GM12878 (cell line): Measurements from ENCODE around the gene LMO3. TPM values are rescaled to one million over a fixed set of nuclear protein-coding genes. Genes with fewer than 3 reads are reported as not detected.

Experiments
- ATAC-seq: fragments of 200-7000 bp; cut with Tn5 transposase; 3 replicates; pipeline ENCODE4 v1.9.1; 2020; ENCODE audit warnings: mild to moderate bottlenecking, moderate library complexity
- BruUV-seq: library from RNA; stranded (reverse); fragments of 400-500 nt; replicated peaks from 2 replicates; lab custom pipeline; 2021; lab: Mats Ljungman, UMichigan
- CTCF ChIA-PET: fragments of 300-600 bp; sonication (Branson Sonifier 250); formaldehyde crosslinking; extraction: SDS; loops from one replicate; lab custom pipeline; 2021; ENCODE audit warnings: inconsistent platforms; lab: Yijun Ruan, JAX
- POLR2A ChIA-PET: fragments of 350-600 bp; formaldehyde crosslinking; extraction: SDS; loops from one replicate; lab custom pipeline; 2021; ENCODE audit warnings: inconsistent platforms; lab: Charles Lee
- RAD21 ChIA-PET: fragments of 300-600 bp; sonication (Branson Sonifier 250); formaldehyde crosslinking; loops from one replicate; lab custom pipeline; 2023; ENCODE audit warnings: antibody characterized with exemption; ENCODE audit not compliant: unreplicated experiment; lab: Charles Lee
- SMC1A ChIA-PET: fragments of 300-600 bp; sonication (Branson Sonifier 250); formaldehyde crosslinking; loops from one replicate; lab custom pipeline; 2023; ENCODE audit not compliant: unreplicated experiment, uncharacterized antibody; lab: Charles Lee
- DNase-seq: peaks from one replicate; pipeline ENCODE4 v3.0.0-alpha.2; 2011; ENCODE audit warnings: low read depth, low spot score
- FAIRE-seq: peaks from 3 replicates; lab custom pipeline; 2011; peaks lifted over from hg19 to GRCh38; lab: Jason Lieb, UNC
- H2AFZ ChIP-seq: 2 replicates; pipeline ENCODE4 v1.6.0; 2011; ENCODE audit warnings: low read depth, low read length, control low read depth; ENCODE audit not compliant: control insufficient read depth
- H3K27ac ChIP-seq: 2 replicates; pipeline ENCODE4 v1.5.1; 2011; ENCODE audit warnings: control low read depth; ENCODE audit not compliant: control insufficient read depth, insufficient read depth
- H3K27me3 ChIP-seq, 2 experiments: replicated peaks in 1 of 2; 2 replicates each; pipeline versions ENCODE4 v1.6.0 to v1.6.1; 2011; ENCODE audit warnings: low read length in 1 of 2; ENCODE audit not compliant: control insufficient read depth in 2 of 2, insufficient read depth in 2 of 2
- H3K36me3 ChIP-seq, 2 experiments: 2 replicates each; pipeline ENCODE4 v1.5.1; 2011; ENCODE audit warnings: low read length in 1 of 2; ENCODE audit not compliant: control insufficient read depth in 2 of 2, insufficient read depth in 2 of 2
- H3K4me1 ChIP-seq: 2 replicates; pipeline ENCODE4 v1.6.1; 2011; ENCODE audit warnings: mild to moderate bottlenecking, low read length, moderate library complexity, mixed read lengths; ENCODE audit not compliant: control insufficient read depth, insufficient read depth
- H3K4me2 ChIP-seq: 2 replicates; pipeline ENCODE4 v1.6.0; 2011; ENCODE audit warnings: control low read depth; ENCODE audit not compliant: control insufficient read depth, insufficient read depth
- H3K4me3 ChIP-seq: fragments of 200-600 bp; sonication (generic); 2 replicates; pipeline ENCODE4 v1.5.1; 2016
- H3K79me2 ChIP-seq: 2 replicates; pipeline ENCODE4 v1.6.0; 2011; ENCODE audit warnings: low read length; ENCODE audit not compliant: control insufficient read depth, insufficient read depth
- H3K9ac ChIP-seq: 2 replicates; pipeline ENCODE4 v1.8.0; 2011; ENCODE audit warnings: low read length, control low read depth, mixed read lengths; ENCODE audit not compliant: control insufficient read depth, insufficient read depth
- H3K9me3 ChIP-seq: replicated peaks from 3 replicates; pipeline ENCODE4 v1.5.1; 2011; ENCODE audit warnings: mild to moderate bottlenecking, low read length; ENCODE audit not compliant: control insufficient read depth, insufficient read depth
- H4K20me1 ChIP-seq: 2 replicates; pipeline ENCODE4 v1.6.0; 2011; ENCODE audit not compliant: control insufficient read depth, insufficient read depth
- ATF7 ChIP-seq: fragments of 450-650 bp; IDR thresholded peaks from 2 replicates; pipeline ENCODE4 v1.6.1; 2016; ENCODE audit warnings: low read depth, mild to moderate bottlenecking
- BRCA1 ChIP-seq: IDR thresholded peaks from 2 replicates; pipeline ENCODE4 v1.6.1; 2011; ENCODE audit warnings: low read depth, low read length, improper control_type of control experiment
- DPF2 ChIP-seq: fragments of 450-650 bp; IDR thresholded peaks from 2 replicates; pipeline ENCODE4 v1.6.1; 2017; ENCODE audit warnings: mild to moderate bottlenecking
- EP300 ChIP-seq, 2 experiments: fragments of 150-350 bp in 1 of 2; IDR thresholded peaks; 2 replicates each; pipeline ENCODE4 v1.6.1; 2011 to 2012; ENCODE audit warnings: low read depth in 2 of 2, low read length in 2 of 2, borderline replicate concordance in 1 of 2, improper control_type of control experiment in 1 of 2, inconsistent platforms in 1 of 2; ENCODE audit not compliant: control insufficient read depth in 1 of 2
- HDAC6 ChIP-seq: fragments of 200-600 bp; sonication (generic); IDR thresholded peaks from one replicate; pipeline ENCODE4 v1.8.0; 2017; ENCODE audit warnings: antibody characterized with exemption; ENCODE audit not compliant: unreplicated experiment
- IKZF1 ChIP-seq: fragments of 450-650 bp; conservative IDR thresholded peaks from 2 replicates; pipeline ENCODE4 v1.6.1; 2017; ENCODE audit warnings: antibody characterized with exemption, mild to moderate bottlenecking
- IKZF2 ChIP-seq, 2 experiments: fragments of 450-650 bp; IDR thresholded peaks; 2 replicates each; pipeline ENCODE4 v1.6.1; 2017; ENCODE audit warnings: mild to moderate bottlenecking in 2 of 2, moderate library complexity in 2 of 2
- JUNB ChIP-seq: IDR thresholded peaks from 2 replicates; pipeline ENCODE4 v1.6.1; 2016; ENCODE audit warnings: antibody characterized with exemption, mild to moderate bottlenecking
- MEF2A ChIP-seq: IDR thresholded peaks from 2 replicates; pipeline ENCODE4 v1.6.1; 2011; ENCODE audit warnings: low read depth, mild to moderate bottlenecking, low read length, moderate library complexity; ENCODE audit not compliant: insufficient read depth
- MEF2B ChIP-seq: fragments of 450-650 bp; IDR thresholded peaks from 2 replicates; pipeline ENCODE4 v1.6.1; 2018; ENCODE audit warnings: mild to moderate bottlenecking, moderate library complexity; ENCODE audit not compliant: partially characterized antibody, poor library complexity, severe bottlenecking
- MTA2 ChIP-seq: fragments of 450-650 bp; IDR thresholded peaks from 2 replicates; pipeline ENCODE4 v1.6.1; 2016; ENCODE audit warnings: low read depth, mild to moderate bottlenecking, moderate library complexity
- RFX5 ChIP-seq: IDR thresholded peaks from 2 replicates; pipeline ENCODE4 v1.6.1; 2011; ENCODE audit warnings: low read depth, low read length, improper control_type of control experiment
- ZNF24 ChIP-seq: fragments of 450-650 bp; IDR thresholded peaks from 2 replicates; pipeline ENCODE4 v1.6.1; 2017; ENCODE audit warnings: antibody characterized with exemption, mild to moderate bottlenecking
- ZNF384 ChIP-seq: IDR thresholded peaks from 2 replicates; pipeline ENCODE4 v1.6.1; 2012; ENCODE audit warnings: low read depth, mild to moderate bottlenecking, low read length, improper control_type of control experiment, borderline replicate concordance
- WGBS: methylation state at CpG from one replicate; pipeline ENCODE4 v1.1.6; 2016; ENCODE audit warnings: low lambda C conversion rate; ENCODE audit not compliant: insufficient replicate concordance, insufficient coverage; ENCODE audit errors: missing lambda C conversion rate; 5-methylcytosine and 5-hydroxymethylcytosine counted together
- in situ Hi-C: fragments of 300-500 bp; cut with MboI; formaldehyde crosslinking; loops from 9 replicates; pipeline ENCODE4 v1.14.3; 2018; ENCODE audit warnings: mixed read lengths
- intact Hi-C: fragments of 100-400 bp; cut with micrococcal nuclease; formaldehyde crosslinking; loops from one replicate; pipeline ENCODE4 v1.14.2; 2022; ENCODE audit not compliant: unreplicated experiment
- polyA plus RNA-seq, 11 experiments: library from polyadenylated mRNA; depleted of rRNA in 4 of 11; unstranded in 6 of 11; stranded (reverse) in 5 of 11; fragments of >200 nt; fragmentation: Nextera tagmentation in 4 of 11; fragmentation: Illumina TruSeq in 1 of 11; extraction: Ambion mirVana in 4 of 11; extraction: Trizol in 1 of 11; gene quantifications; 1 replicate in 1 of 11; 2 replicates in 10 of 11; pipeline versions ENCODE4 v1.2.1 to v1.2.3, GENCODE V29; 2011 to 2016; ENCODE audit warnings: inconsistent platforms in 2 of 11, missing spikeins in 2 of 11, low read depth in 1 of 11
- total RNA-seq, 4 experiments: library from RNA; depleted of rRNA in 3 of 4; stranded (reverse); fragments of >200 nt in 3 of 4; fragmentation: Illumina TruSeq in 1 of 4; extraction: Trizol in 1 of 4; gene quantifications; 2 replicates each; pipeline versions ENCODE4 v1.2.1 to v1.2.3, GENCODE V29; 2013 to 2021
- TF ChIP-seq, protein P1 (sequence below): fragments of 450-650 bp; conservative IDR thresholded peaks from 2 replicates; pipeline ENCODE4 v1.6.1; 2017; ENCODE audit warnings: mild to moderate bottlenecking, moderate library complexity
- TF ChIP-seq, protein P2 (sequence below): IDR thresholded peaks from 2 replicates; pipeline ENCODE4 v1.6.1; 2011; ENCODE audit warnings: low read depth, mild to moderate bottlenecking, low read length, moderate library complexity, borderline replicate concordance; ENCODE audit errors: extremely low read depth
- TF ChIP-seq, protein P3 (sequence below): fragments of 450-650 bp; IDR thresholded peaks from 2 replicates; pipeline ENCODE4 v1.6.1; 2017; ENCODE audit warnings: low read depth, mild to moderate bottlenecking, moderate library complexity

Gene LMO3
- total and polyA plus RNA-seq, 10 of the 15 experiments (the other 5 are each of a cell fraction or from before 2014, with no cell fraction given): 1.6 to 13.5 (median 1.9) TPM

DNA sequence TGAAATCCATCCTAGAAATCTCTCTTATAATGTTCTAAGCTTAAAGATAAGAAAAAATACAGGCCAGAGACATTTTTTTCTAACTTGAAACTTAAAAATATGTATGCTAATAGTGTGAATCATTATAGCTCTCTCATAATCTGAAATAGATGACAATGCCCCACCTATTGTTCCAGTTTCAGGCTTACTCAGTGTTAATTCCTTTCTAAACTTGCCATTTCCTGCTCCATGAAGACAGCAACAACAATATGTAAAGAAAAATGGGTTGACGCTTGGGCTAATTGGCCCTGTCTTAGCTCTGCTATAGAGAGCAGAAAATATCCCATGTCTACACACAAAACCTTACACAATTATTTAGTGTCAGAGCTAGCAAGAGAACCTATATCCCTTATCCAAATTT, 37.1 kb downstream of the LMO3 start:
- POLR2A ChIA-PET: interaction anchor here (0.6 kb wide), 1 partner anchor 9 kb away, joined by 3 read pairs; no protein-coding TSS in a partner anchor

More for the DNA sequence above, 37.1 kb downstream of the LMO3 start:
- 83% methylated on average over 1 of the region's 1 CpG for WGBS
- H3K36me3 ChIP-seq: no peaks in the 10 kb centered on the region
- no peak overlapping the region for H3K4me2 ChIP-seq
- TF ChIP-seq IKZF2 (IDR thresholded peaks at IDR 0.05) (peak; percentile 63 to 72), MEF2A (0 out of 2 replicates have a peak, but pooled peaks have one; percentile 34), EP300 (IDR thresholded peaks at IDR 0.05; ENCODE audit: borderline replicate concordance in 1 of 2, control insufficient read depth in 1 of 2, low read depth in 2 of 2, low read length in 2 of 2) (0 out of 4 replicates have a peak, but pooled peaks of 1 of the 2 experiments have one; percentile 22), MEF2B (peak; percentile 58), RFX5 (no peak), MTA2 (peak; percentile 78; the same call in 1 of the 2 replicates), ATF7 (peak; percentile 51; the same call in 1 of the 2 replicates), HDAC6 (no peak), BRCA1 (no peak), JUNB (peak; percentile 46; the same call in 1 of the 2 replicates), DPF2 (0 out of 2 replicates have a peak, but pooled peaks have one; percentile 36), ZNF24 (0 out of 2 replicates have a peak, but pooled peaks have one; percentile 52), IKZF1 (peak; percentile 65), ZNF384 (no peak)
- TF ChIP-seq, protein P1, sequence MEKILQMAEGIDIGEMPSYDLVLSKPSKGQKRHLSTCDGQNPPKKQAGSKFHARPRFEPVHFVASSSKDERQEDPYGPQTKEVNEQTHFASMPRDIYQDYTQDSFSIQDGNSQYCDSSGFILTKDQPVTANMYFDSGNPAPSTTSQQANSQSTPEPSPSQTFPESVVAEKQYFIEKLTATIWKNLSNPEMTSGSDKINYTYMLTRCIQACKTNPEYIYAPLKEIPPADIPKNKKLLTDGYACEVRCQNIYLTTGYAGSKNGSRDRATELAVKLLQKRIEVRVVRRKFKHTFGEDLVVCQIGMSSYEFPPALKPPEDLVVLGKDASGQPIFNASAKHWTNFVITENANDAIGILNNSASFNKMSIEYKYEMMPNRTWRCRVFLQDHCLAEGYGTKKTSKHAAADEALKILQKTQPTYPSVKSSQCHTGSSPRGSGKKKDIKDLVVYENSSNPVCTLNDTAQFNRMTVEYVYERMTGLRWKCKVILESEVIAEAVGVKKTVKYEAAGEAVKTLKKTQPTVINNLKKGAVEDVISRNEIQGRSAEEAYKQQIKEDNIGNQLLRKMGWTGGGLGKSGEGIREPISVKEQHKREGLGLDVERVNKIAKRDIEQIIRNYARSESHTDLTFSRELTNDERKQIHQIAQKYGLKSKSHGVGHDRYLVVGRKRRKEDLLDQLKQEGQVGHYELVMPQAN: no peak
- TF ChIP-seq, protein P2, sequence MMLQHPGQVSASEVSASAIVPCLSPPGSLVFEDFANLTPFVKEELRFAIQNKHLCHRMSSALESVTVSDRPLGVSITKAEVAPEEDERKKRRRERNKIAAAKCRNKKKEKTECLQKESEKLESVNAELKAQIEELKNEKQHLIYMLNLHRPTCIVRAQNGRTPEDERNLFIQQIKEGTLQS: no peak
- TF ChIP-seq, protein P3, sequence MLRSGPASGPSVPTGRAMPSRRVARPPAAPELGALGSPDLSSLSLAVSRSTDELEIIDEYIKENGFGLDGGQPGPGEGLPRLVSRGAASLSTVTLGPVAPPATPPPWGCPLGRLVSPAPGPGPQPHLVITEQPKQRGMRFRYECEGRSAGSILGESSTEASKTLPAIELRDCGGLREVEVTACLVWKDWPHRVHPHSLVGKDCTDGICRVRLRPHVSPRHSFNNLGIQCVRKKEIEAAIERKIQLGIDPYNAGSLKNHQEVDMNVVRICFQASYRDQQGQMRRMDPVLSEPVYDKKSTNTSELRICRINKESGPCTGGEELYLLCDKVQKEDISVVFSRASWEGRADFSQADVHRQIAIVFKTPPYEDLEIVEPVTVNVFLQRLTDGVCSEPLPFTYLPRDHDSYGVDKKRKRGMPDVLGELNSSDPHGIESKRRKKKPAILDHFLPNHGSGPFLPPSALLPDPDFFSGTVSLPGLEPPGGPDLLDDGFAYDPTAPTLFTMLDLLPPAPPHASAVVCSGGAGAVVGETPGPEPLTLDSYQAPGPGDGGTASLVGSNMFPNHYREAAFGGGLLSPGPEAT: peak; percentile 43; the same call in 1 of the 2 replicates
- ATAC-seq: peak; percentile 89
- no peaks in the 10 kb centered on the region for H3K79me2 ChIP-seq
- H4K20me1 ChIP-seq: no peaks in the 10 kb centered on the region
- H3K9me3 ChIP-seq: no peaks in the 10 kb centered on the region
- DNase-seq: peak; percentile 25
- SMC1A ChIA-PET: interaction anchor here (0.7 to 3.9 kb wide), 27 partner anchors 9 to 288 kb away, joined by 3 to 15 read pairs (median 5); partner anchors contain the start of gene LMO3
- CTCF ChIA-PET: interaction anchor here (0.6 to 1.9 kb wide), 9 partner anchors 10 to 1180 kb away, joined by 3 to 7 read pairs (median 4); partner anchors contain the start of gene LMO3
- no peak overlapping the region for H3K4me3 ChIP-seq
- RAD21 ChIA-PET: interaction anchor here (0.8 to 2.3 kb wide), 19 partner anchors 10 to 263 kb away, joined by 3 to 20 read pairs (median 4); partner anchors contain the start of gene LMO3
- in situ Hi-C loops: no loop called here
- H2AFZ ChIP-seq: no peak overlapping the region
- H3K9ac ChIP-seq: no peak overlapping the region
- intact Hi-C loops: no loop called here
- no peaks in the 10 kb centered on the region for H3K4me1 ChIP-seq
- H3K27me3 ChIP-seq: no peaks in the 10 kb centered on the region
- no TSS peak for BruUV-seq
- FAIRE-seq: no peak
- no peak overlapping the region for H3K27ac ChIP-seq
